GM10248 (cell line): Measurements from ENCODE around the gene METRN.
"Not testable (repeated sequence)": the region's sequence is repeated elsewhere in the genome, so short reads cannot be mapped to it uniquely, and the experiment has no call there.

Experiments
- CTCF ChIA-PET: fragments of 300-600 bp; sonication (Branson Sonifier 250); formaldehyde crosslinking; extraction: SDS; loops from one replicate; lab custom pipeline; 2021; ENCODE audit warnings: antibody characterized with exemption; lab: Yijun Ruan, JAX
- POLR2A ChIA-PET: fragments of 350-650 bp; sonication (Branson Sonifier 250); formaldehyde crosslinking; extraction: SDS; loops from one replicate; lab custom pipeline; 2020; ENCODE audit warnings: antibody characterized with exemption; lab: Yijun Ruan, JAX
- DNase-seq: peaks from one replicate; pipeline ENCODE4 v3.0.0; 2012; ENCODE audit errors: extremely low spot score
- TF ChIP-seq, protein P1 (sequence below): IDR thresholded peaks from 2 replicates; pipeline ENCODE4 v1.5.1; 2012; ENCODE audit warnings: mild to moderate bottlenecking, low read depth; ENCODE audit errors: extremely low read depth, missing control alignments, control extremely low read depth

The METRN gene

DNA sequence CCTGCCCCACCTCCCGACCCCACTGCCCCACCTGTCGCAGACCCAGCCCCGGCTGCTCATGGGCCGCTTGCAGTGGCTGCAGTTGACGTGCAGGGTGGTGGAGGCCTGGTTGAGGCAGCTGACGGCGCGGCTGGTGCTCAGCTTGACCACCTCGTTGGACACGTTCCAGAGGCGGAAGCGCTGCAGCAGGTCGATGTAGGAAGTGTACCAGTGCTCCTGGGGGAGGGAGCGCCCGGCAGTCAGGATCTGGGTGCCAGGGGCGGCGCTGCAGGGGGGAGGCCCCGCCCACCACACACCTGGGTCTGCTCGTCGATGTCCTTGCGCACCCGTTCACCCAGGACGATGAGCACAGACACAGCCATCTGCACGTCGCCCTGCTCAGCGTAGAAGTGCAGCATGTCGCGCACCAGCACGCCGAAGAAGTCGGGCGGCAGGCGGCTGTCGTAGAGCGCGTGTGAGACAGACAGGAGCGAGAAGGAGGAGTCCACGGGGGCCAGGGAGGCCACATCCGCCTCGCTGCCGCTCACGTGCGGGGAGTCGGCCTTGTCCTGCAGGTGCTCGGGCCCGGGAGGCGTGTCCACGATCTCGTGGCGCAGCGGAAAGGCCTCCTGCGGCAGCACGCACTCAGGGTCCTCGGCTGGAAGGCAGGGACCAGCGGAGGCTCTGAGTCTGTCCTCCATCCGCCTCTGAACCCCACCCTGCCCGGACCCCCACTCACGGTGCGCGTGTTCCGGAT, 29.8 kb upstream of the METRN start:
- POLR2A ChIA-PET = no interaction called here
- CTCF ChIA-PET = interaction anchor here (1.2 to 1.8 kb wide), 3 partner anchors 9 to 17 kb away, joined by 3 to 8 read pairs (median 4); partner anchors contain the start of genes RHBDL1 and RHOT2
- DNase-seq = no peak
- TF ChIP-seq, protein P1, sequence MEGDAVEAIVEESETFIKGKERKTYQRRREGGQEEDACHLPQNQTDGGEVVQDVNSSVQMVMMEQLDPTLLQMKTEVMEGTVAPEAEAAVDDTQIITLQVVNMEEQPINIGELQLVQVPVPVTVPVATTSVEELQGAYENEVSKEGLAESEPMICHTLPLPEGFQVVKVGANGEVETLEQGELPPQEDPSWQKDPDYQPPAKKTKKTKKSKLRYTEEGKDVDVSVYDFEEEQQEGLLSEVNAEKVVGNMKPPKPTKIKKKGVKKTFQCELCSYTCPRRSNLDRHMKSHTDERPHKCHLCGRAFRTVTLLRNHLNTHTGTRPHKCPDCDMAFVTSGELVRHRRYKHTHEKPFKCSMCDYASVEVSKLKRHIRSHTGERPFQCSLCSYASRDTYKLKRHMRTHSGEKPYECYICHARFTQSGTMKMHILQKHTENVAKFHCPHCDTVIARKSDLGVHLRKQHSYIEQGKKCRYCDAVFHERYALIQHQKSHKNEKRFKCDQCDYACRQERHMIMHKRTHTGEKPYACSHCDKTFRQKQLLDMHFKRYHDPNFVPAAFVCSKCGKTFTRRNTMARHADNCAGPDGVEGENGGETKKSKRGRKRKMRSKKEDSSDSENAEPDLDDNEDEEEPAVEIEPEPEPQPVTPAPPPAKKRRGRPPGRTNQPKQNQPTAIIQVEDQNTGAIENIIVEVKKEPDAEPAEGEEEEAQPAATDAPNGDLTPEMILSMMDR = no peak

DNA sequence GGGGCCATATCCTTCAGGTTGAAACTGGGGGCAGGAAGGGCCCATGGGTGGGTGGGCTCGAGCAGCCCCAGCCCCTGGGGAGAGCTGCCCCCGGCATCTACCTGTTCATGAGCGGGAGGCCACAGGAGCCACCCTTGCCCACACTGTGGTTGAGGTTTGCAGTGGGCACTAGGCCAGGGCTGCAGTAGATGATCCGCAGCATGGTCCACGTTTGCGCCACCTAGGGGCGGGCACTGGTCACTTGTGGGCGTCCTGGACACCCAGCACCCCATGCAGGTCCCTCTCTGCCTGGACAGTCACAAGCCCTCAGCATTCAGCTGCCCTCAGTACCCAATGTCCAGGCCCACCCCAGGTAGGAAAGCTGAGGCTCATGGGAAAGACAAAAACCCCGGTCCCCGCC, 29.0 kb upstream of the METRN start:
- ChIA-PET POLR2A (interaction anchor here (0.9 kb wide), 1 partner anchor 50 kb away, joined by 3 read pairs; no protein-coding TSS in a partner anchor), CTCF (interaction anchor here (1.0 to 3.2 kb wide), 4 partner anchors 18 to 100 kb away, joined by 3 to 9 read pairs (median 6); partner anchors contain the start of gene RHOT2)
- TF ChIP-seq, protein P1 = peak; percentile 23
- no peak for DNase-seq

DNA sequence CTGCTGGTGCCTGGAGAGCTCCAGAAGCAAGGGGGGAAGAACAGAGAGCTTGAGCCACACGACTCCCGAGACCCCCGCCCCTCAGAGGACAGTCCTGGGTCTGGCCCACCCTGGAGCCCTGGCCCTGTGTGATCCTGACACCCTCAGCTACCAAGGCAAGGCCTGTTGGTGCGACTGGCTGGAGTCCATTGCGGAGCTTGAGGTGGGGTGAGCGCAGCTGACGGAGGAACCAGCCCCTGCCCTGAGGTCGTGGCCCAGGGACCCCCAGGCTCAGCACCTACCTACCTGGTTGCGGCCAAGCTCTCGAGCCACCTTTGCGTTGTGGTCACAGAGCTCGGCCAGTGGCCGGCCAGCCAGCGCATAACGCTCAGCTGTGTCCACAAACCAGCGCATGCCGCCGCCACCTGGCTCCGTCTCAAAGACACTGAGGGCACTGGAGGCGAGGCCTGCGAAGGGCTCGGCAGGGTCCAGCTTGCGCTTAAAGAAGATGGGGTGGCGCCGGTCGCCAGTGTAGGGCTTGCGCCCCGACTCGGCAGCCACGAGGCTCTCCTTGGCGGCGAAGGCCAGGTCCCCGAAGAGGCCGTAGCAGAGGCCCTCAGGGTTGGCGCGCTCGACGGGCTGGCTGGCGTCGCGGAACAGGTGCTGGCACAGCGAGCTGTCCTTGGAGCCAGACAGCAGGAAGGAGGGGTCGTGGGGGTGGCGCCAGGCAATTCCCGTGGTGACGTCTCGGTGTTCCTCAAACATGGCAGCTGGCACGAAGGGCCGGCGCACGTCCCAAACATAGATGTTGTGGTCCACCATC, 28.3 kb upstream of the METRN start:
- ChIA-PET POLR2A (interaction anchor here (0.9 kb wide), 1 partner anchor 49 kb away, joined by 3 read pairs; no protein-coding TSS in a partner anchor), CTCF (interaction anchor here (1.0 to 3.2 kb wide), 6 partner anchors 19 to 99 kb away, joined by 3 to 9 read pairs (median 5); partner anchors contain the start of gene RHOT2)
- TF ChIP-seq, protein P1 = no peak
- no peak for DNase-seq

DNA sequence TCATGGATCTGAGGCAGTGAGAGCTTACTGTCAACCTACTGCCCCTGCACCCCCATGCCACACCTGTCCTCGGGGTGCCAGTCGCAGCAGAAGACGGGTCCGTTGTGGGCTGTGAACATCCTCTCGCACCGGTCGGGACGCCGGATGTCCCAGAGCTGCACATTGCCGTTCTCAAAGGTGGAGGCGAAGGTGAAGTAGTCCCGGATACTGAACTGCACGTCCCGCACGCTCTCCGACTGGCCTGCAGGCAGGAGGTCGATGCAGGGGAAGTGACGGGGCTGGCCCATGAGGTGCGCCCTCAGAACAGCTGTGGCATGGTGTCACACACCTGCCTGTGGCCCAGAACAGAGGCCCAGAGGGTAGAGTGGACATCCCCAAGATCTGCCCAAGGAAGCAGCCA, 27.4 kb upstream of the METRN start:
- DNase-seq = no peak
- ChIA-PET CTCF (interaction anchor here (1.0 to 3.2 kb wide), 3 partner anchors 32 to 98 kb away, joined by 3 to 9 read pairs (median 5); no protein-coding TSS in a partner anchor), POLR2A (no interaction called here)
- TF ChIP-seq, protein P1 = no peak

DNA sequence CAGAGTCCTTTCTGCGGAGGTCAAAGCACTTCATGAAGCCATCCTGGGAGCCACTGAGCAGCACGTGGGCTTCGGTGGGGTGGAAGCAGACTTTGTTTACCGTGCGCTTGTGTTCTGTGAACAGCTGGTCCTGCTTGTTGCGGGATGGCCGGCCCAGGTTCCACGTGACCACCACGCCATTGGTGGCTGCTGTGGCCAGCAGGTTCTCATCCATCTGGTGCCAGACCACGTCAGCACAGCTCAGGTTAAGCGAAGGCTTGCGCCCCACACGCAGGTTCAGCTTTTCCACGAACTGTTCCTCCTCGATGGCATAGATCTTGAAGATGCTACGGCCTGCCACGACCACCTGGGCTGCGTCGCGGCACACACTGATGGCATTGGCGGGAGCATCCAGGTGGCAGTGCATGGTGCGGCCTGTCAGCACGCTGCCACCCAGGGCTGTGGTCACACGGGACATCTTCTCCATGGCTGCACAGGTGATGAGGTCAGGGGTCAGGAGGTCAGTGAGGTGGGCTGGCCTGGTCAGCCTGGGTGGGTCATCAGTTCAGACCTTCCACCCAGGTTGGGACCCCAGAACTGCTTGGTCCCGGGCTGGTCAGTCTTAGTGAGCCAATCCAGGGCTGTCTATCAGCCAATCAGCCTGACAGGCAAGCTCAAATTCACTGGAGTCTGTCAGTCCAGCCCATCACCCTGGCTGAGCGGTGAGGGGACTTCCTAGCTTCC, 25.6 kb upstream of the METRN start:
- ChIA-PET POLR2A (no interaction called here), CTCF (interaction anchor here (1.0 to 3.2 kb wide), 4 partner anchors 9 to 96 kb away, joined by 3 to 9 read pairs (median 4); partner anchors contain the start of genes METRN and STUB1)
- TF ChIP-seq, protein P1 = no peak

DNA sequence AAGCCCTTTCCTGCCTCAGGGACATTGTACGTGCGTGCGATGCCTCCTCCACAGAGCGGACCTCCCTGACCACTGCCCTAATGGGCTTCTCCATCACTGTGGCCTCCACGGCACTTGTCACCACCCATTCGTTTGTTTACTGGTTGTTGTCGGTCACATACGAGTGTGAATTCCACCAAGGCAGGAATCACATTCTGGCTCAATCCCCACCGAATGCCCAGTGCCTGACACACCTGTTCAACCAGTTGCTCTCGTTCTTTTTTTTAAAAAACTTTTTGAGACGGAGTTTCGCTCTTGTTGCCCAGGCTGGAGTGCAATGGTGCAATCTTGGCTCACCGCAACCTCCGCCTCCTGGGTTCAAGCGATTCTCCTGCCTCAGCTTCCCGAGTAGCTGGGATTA, 23.7 kb upstream of the METRN start:
- DNase-seq, POLR2A ChIA-PET, CTCF ChIA-PET: not testable (repeated sequence)

More for the DNA sequence above, 25.6 kb upstream of the METRN start:
- no peak for DNase-seq
